HG03521 (cell line): ENCODE measurements around the gene TCF12.
"Not testable (repeated sequence)": the region's sequence is repeated elsewhere in the genome, so short reads cannot be mapped to it uniquely, and the experiment has no call there.

Experiments
- ATAC-seq: cut with Tn5 transposase; IDR thresholded peaks from one replicate; pipeline ENCODE4 v1.9.1; 2021; ENCODE audit warnings: mild to moderate bottlenecking, moderate library complexity; ENCODE audit not compliant: unreplicated experiment

Gene TCF12

DNA sequence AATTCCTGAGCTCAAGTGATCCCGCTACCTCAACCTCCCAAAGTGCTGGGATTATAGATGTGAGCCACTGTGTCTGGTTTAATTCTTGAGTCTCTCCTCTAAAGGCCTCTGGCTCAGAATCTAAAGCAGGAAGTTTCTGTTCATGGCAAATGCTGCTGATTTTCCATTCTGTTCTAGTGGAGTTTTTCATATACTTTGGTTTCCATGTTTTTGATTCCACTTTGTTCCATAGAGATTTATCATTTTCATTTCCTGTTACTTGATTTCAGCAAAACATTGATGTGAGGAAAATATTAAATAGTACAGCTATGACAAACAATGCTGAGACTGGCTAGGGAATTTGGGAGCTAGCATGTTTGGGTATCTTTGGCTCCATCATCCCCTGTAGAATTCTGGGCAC lies 205.6 kb downstream of the TCF12 start:
- no peak for ATAC-seq

GRCh38 chr15:57129064-57129463 lies 210.6 kb downstream of the TCF12 start:
- ATAC-seq: no peak

GRCh38 chr15:57130956-57131355 lies 212.5 kb downstream of the TCF12 start:
- ATAC-seq: no peak

GRCh38 chr15:57133127-57133968 lies 214.9 kb downstream of the TCF12 start:
- ATAC-seq: no peak

DNA sequence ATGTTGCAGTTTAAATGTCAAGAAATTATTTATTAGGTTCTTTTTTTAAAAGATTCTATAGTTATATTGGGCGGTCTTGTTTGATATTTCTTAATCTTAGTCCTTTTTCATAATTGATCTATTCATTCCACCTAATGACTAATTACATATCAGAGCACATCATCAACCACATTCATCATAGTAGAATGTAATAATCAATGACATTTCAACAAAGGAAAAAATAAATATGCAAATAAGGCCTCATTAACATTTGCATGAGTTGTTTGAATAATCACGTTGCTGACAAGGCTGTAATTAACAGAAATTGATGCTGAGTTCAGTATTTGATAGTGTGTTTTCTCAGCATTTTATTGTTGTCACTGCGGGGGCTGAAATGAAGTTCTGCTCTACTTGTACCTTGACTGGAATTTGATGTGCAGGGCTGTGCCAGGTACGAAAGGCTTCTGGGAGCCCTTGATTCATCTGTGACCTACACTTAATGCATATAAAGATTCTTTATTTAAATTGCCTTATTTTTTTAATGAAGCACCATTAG lies 215.7 kb downstream of the TCF12 start:
- no peak for ATAC-seq

GRCh38 chr15:57134851-57135250 lies 216.4 kb downstream of the TCF12 start:
- ATAC-seq: no peak

DNA sequence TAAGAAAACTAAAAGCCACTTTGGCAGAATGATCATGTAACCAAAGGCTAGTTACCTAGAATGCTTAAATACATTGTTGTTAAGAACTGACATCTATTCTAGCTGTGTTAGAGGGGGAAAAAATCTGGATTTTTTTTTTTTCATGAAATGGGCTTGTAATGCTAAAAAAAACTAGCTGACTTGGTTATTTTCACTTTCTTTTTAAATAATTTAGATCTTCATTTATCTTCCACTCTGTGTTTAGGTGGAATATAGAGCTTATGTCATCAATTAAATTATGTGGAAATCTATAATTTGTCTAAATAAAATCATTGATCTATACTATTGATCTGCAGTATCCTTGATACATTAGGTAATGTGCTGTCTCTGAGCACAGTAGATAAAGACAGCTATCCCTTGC lies 217.4 kb downstream of the TCF12 start:
- no peak for ATAC-seq

DNA sequence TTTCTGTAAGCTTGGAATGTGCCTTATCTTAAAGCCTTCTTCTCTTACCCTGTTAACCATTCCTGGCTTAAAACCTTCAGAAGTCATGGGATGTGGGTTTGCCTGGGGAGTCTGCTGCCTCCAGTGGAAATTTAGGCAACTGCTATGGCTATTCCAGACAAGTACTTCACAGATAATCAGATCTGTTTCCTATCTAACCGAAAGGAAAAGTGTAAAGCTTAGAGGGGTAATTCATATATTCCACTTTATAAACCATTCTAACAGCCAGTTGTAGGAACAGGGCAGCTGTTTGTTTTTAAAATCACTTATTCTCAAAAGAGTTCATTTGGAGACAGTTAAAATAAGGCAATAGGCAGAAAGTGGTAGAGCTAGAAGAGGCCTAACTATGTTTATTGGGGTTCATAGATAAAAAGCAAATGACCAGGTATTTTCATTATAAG lies 219.9 kb downstream of the TCF12 start:
- no peak for ATAC-seq

- no peak for ATAC-seq
These were observed 225.2 kb downstream of the TCF12 start for GRCh38 chr15:57143511-57144078.

DNA sequence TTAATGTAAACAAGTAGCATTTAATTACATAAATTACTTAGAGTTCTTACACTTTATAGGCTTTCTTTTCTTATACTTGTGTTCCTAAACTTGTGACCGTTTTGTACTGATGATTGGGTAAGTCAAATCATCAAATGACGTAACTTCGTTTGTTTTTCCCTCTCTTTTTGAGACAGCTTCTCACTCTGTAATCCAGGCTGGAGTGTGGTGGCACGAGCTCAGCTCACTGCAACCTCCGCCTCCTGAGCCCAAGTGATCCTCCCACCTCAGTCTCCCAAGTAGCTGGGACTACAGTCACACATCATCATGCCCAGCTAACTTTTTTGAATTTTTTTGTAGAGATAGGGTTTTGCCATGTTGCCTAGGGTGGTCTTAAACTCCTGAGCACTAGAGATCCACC lies 226.0 kb downstream of the TCF12 start:
- no peak for ATAC-seq

DNA sequence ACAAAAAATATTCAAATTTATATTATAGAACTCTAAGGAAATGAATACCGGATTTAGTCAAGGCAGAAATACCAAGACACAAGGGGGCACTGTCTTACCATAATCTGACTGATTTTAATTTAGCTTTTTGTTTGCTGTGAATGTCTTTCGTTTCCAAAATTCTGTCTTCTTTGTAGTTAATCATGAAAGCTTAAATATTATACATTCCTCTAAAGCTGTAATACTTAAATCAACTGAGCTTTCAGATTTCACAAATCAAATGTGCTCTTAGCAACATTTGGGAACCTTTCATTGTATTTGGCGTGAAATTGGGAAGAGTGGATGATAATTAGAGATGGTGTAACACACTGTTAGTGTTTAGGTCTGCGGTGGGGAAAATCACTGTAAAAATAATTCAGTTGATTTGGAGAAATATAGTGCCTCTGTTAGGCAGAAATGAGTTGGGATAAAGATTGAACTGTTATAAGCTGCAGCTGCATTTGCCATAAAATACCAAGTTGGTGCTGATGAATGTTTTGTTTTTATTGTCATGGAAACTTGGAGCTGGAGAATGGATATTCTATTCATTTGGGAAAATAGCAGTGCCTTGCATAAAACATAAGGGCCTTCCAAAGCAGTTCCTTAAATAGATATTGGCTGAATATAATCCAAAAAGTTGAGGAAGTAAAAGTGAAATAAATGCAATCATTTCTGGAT lies 228.2 kb downstream of the TCF12 start:
- ATAC-seq: no peak

DNA sequence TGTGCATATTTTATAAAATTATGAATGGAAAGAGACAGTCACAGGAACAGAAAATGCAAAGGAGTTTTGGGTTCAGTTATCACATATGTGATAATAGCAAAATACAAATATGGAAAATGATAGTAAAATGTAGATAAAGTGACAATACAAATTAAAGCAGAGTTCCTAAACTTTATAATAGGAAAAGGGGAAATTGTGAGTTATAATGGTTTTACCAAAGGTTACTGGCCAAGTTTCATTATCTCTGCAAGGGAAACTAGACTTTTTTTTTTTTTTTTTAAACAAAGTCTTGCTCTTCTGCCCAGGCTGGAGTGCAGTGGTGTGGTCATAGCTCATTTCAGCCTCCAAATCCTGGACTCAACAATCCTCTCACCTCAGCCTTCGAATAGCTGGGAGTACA lies 229.2 kb downstream of the TCF12 start:
- no peak for ATAC-seq

- no peak for ATAC-seq
These were observed 229.8 kb downstream of the TCF12 start for GRCh38 chr15:57148262-57148661.

DNA sequence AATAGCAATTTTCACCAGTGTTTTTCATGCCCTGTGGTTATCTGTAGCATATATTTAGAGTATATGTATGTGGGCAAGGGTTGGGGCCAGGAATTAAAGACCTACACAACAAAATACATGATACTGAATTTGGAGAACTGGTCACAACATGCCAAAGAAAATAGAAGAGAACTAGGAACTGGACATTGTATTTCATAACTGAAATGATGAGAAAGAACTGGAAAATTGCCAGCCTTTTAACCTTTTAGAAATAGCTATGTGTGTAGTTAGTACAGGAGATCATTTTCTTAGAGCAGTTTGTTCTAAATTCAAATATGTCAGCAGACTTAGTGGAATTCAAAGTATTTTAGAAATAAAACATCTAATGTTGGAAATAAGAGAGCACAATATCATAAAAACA lies 230.8 kb downstream of the TCF12 start:
- ATAC-seq: no peak

- ATAC-seq: no peak
These were observed 231.8 kb downstream of the TCF12 start for GRCh38 chr15:57150066-57150865.

DNA sequence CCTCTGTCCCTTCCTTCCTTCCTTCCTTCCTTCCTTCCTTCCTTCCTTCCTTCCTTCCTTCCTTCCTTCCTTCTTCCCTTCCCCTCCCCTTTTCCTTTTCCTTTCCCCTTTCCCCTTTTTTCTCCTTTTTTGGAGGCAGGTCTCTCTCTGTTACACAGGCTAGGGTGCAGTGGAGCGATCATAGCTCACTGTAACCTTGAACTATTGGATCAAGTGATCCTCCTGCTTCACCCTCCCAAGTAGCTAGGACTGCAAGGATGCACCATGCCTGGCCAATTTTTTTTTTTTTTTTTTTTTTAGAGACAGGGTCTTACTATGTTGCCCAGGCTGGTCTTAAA lies 232.4 kb downstream of the TCF12 start:
- ATAC-seq: not testable (repeated sequence)

- no peak for ATAC-seq
These were observed 233.7 kb downstream of the TCF12 start for GRCh38 chr15:57152133-57152532.

GRCh38 chr15:57152666-57153539 lies 234.5 kb downstream of the TCF12 start:
- ATAC-seq: peak; percentile 54

DNA sequence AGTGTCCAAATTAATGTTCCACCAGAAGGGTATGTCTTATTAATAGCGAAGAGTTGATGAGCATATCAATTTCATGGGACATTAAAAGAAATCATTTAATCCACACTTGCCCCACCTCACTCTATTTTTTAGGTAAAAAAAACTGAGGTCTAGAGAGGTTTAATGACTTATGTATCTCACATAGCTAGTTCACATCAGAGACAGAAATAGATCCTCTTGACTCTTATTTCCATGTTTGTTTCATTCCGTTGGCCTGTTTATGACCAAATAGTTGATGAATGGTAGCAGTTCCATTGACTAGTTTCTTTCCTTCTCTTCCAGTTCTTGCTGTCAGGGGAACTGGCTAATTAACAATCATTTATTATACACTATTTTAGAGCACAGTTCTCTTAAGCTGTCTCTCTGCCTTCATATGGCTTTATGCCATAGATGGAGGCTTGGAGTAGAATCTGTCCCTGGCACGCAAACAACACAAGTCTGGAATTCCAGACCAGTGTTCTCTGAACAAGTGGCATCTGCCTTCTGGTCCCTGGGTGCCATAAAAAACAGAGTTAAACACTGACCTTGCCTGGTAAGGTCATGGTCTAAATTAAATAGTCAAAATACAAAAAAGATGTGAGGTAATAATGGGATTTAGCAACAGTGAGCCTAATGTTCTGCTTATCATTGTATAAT lies 237.9 kb downstream of the TCF12 start:
- no peak for ATAC-seq
